Activated CD8-positive, alpha-beta memory T cell treated with anti-CD3 and anti-CD28 coated beads, Interleukin-2, amount 50 U/mL, for 1 hour (primary cell): ENCODE data around the gene LRIG1.

Source experiments
- DNase-seq: peaks from one replicate; pipeline ENCODE4 v3.0.0-alpha.2; 2020; ENCODE audit errors: extremely low read depth

The LRIG1 gene, protein sequence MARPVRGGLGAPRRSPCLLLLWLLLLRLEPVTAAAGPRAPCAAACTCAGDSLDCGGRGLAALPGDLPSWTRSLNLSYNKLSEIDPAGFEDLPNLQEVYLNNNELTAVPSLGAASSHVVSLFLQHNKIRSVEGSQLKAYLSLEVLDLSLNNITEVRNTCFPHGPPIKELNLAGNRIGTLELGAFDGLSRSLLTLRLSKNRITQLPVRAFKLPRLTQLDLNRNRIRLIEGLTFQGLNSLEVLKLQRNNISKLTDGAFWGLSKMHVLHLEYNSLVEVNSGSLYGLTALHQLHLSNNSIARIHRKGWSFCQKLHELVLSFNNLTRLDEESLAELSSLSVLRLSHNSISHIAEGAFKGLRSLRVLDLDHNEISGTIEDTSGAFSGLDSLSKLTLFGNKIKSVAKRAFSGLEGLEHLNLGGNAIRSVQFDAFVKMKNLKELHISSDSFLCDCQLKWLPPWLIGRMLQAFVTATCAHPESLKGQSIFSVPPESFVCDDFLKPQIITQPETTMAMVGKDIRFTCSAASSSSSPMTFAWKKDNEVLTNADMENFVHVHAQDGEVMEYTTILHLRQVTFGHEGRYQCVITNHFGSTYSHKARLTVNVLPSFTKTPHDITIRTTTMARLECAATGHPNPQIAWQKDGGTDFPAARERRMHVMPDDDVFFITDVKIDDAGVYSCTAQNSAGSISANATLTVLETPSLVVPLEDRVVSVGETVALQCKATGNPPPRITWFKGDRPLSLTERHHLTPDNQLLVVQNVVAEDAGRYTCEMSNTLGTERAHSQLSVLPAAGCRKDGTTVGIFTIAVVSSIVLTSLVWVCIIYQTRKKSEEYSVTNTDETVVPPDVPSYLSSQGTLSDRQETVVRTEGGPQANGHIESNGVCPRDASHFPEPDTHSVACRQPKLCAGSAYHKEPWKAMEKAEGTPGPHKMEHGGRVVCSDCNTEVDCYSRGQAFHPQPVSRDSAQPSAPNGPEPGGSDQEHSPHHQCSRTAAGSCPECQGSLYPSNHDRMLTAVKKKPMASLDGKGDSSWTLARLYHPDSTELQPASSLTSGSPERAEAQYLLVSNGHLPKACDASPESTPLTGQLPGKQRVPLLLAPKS

DNA sequence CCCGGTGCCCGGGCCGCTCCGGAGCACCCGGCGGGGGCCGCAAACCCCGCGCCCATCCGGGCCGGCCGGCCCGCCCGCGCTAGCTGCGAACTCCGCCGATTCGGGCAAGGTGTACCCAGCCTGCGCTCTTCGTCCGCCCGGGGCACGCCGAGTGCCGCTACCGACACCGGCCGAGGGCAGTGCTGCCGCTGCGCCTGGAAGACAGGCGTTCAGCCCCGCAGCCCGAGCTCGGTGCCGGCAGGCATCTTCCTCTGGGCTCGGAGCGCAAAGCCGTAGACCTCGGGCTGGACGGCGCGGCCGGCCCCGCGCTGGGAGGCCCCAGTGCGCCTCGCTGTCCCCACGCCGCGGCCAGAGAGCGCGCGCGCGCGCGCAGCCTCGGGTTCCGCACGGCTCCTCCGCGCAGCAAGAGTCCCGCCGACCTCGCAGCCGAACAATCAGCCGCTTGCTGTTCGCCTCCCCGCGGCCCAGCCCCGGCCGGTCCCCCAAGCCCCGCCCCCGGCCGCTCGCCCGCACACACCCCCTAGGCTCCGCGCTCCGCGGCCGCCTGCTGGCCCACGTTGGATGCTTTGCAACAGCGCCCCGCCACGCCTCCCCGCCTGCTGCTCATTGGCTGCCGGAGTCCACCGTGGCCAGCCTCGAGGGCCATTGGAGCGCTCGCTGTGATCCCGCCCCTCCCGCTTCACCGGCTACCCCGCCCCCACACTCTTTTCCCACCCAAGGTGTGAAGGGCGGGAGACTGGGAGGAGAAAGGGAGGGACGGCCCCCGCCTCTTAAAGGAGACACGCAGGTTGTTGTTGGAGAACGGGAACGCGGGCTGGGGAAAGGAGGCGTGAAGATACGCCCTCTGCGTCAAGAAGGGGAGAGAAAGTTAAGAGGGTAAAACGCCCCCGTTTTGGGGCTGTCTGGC is at the start of gene LRIG1:
Gene LRIG1 (minus strand): TSS at position 447 of the 907 bp plus-strand sequence. CDS start 615 bp downstream, outside the sequence.
- DNase-seq = peak; percentile 95

DNA sequence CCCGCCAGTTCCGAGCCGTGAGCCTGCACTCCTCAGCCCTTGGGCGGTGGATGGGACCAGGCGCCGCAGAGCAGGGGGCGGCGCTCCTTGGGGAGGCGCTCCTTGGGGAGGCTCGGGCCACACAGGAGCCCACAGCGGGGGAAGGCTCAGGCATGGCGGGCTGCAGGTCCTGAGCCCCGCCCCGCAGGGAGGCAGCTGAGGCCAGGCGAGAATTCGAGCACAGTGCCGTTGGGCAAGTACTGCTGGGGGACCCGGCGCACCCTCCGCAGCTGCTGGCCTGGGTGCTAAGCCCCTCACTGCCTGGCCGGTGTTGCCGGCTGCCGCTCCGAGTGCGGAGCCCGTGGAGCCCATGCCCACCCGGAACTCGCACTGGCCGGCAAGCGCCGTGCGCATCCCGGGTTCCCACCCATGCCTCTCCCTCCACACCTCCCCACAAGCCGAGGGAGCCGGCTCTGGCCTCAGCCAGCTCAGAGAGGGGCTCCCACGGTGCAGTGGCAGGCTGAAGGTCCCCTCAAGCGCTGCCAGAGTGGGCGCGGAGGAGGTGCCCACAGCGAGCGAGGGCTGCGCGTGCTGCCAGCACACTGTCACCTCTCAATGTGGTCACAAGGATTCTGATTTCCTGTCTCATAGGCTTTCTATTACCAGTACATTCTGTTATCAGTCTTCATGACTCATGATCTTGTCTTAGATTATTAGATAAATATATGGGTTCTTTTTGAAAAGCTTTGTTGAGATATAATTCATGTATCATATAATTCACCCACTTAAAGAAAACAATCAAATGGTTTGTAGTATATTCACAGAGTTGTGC is 44.0 kb upstream of the LRIG1 start:
- no peak for DNase-seq

DNA sequence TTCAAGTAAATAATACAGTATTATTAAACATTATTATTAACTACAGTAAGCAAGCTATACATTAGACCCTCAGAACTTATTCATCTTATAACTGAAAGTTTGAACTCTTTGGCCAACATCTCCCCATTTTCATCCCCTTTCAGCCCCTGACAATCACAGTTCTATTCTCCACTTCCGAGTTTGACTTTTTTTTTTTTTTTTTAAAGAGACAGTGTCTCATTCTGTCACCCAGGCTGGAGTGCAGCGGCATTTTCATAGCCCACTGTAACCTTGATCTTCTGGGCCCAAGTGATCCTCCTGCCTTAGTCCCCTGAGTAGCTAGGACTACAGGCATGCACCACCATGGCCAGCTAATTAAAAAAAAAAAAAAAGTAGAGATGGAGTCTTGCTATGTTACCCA is 41.3 kb upstream of the LRIG1 start:
- no peak for DNase-seq

DNA sequence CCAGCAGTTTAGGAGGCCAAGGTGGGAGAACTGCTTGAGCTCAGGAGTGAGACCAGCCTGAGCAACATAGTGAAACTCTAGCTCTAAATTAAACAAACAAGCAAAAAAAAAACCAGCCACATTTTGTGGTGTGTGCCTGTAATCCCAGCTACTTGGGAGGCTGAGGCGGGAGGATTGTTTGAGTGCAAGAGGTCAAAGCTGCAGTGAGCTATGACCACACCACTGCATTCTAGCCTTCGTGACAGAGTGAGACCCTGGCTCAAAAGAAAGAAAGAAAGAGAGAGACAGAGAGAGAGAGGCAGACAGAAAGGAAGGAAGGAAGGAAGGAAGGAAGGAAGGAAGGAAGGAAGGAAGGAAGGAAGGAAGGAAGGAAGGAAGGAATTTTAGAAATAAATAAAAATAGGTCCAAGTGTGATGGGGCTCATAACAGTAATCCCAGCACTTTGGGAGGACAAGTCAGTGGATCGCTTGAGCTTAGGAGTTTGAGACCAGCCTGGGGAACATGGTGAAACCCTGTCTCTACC is 38.7 kb upstream of the LRIG1 start:
- no peak for DNase-seq

DNA sequence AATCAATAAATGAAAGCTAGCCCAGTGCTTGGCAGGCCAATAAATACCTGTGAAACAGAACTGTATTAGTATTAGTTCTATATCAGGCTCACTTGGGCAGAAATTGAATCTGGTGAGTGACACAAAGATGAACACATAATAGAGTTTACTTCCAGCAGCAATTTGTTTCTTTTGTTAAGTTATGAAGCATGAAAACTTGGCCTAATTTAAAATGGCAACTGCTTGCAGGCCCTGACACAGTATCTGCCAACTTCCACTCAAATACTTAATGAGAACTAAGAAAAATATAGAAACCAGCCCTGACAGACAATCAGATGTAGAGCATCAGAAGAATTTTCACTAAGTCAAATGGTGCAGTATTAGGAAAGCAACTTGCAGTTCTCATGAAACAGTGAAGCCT is 37.6 kb upstream of the LRIG1 start:
- no peak for DNase-seq

DNA sequence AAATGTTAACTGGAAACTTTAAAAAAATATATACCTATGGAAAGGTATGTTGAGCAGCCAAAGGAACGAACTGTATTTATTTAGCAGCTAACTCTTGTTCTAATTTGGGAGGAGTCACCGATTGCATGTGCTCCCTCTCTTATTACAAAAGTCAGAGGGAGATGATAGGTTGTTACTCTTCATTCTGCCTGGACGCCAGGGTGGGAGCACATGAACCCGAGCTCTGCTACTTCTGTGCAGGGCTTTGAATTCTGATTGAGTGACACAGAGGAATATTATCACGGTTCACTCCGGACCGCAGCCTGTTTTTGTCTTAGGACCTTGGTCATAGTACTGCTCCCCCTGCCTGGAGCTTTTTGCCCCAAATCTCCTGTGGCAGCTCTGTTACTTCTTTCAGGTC is 36.9 kb upstream of the LRIG1 start:
- no peak for DNase-seq

DNA sequence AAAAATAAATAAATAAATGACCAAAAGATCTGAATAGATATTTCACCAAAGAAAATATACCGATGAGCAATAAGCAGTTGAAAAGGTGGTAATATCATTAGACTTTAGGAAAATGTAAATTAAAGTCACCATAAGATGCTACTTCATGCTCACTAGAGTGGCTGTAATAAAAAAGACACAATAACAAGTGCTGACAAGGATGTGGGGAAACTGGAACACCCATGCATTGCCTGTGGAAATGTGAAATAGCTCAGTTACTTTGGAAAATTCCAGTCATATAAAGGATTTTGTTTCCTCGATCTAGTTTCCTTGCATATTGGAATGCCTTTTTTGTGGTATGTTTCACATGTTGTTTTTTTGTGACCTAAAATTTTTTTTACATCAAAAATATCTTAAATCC is 36.0 kb upstream of the LRIG1 start:
- no peak for DNase-seq

DNA sequence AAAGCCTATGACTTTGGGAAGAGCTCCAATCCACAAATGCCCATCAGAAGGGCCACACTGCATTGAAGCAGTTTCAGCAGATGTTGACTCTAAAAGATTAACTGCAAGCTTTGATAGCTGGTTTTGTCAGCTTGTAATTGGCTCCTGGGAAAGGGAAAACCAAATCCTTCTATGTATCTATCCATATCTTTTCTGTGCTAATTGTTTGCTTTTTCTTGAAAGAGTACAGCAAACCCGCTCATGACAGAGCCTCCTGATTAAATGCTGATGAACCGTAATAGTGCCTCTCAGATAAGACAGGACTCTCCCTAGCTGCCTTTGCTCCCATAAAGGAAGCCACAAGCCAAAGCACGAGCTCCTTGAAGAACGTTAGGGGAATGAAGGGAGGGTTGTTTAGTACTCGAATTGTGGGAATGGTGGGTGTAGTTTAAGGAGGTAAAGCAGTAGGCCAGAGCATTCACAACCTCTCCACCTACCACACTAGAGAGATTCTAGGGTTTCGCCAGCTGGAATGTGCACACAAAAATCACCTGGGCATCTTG is 33.6 kb upstream of the LRIG1 start:
- no peak for DNase-seq

DNA sequence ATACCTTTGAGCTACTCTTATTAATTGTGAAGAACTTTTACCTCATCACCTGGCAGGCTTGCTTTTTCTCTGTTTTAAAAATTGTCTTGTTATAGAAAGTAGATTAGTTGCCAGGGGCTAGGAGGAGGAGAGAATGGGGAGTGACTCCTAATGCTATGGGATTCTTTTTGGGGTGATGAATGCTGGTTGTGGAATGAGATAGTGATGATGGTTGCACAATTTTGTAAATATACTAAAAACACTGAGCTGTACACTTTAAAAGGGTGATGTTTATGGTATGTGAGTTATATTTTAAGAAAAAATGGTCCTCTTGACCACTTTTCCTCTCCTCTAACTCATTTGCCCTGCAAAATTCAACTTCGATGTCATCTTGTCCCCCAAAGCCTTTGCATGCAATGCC is 31.8 kb upstream of the LRIG1 start:
- DNase-seq = no peak

DNA sequence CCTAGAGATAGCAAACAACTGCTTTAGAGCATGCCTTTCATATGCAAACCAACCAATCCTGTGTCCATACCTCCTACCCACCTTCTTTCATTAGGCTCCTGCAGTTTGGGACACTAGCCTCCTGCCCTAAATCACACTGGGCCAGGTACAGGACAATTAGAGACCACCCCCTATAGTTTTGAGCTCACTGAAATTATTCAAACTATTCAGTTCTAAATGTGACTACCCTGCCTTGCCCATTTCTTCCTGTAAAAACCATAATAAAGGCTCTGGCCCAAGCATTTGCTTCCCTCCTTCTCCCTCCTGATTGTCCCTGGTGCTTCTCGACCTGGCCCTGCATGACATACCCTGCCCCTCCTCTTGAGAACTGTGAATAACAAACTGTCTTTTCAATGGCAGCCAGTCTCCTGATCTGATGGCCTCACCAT is 31.4 kb upstream of the LRIG1 start:
- no peak for DNase-seq

DNA sequence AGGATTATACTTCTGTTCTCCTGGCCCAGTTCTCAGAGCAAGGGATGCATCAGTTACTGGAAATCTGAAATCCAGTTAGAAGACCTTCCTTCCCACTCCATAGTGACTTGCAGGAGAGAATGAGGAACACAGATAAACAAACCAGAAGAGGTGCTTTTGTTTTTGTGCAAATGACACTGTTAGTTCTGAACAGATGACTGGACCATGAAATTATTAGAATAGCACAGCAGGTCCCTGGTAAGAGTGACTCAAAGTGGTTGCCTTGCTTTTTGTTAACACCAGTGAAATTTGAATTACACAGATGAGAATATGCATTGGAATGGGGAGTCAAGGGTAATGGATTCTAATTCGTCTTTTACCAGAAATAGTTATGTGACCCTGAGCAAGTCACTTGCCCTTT is 30.4 kb upstream of the LRIG1 start:
- DNase-seq = no peak

DNA sequence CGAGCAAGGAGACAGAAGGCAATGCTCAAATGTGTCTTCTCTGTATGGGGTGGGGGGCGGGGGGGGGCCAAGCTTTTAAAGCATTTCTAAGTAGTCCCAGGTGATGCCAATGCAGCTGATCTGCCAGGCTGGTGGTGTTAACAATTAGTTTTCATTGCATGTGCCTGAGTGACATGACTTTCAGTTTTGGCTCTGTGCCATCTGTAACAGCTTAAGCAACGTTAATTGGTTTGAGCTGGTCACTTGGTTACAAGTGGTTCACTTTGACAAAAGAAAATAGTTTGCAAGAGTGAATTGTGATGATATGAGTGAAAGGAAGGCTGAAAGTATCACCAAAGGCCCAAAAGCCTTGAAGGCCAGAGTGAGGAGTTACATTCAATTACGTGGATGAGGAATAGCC is 26.4 kb upstream of the LRIG1 start:
- DNase-seq = no peak

DNA sequence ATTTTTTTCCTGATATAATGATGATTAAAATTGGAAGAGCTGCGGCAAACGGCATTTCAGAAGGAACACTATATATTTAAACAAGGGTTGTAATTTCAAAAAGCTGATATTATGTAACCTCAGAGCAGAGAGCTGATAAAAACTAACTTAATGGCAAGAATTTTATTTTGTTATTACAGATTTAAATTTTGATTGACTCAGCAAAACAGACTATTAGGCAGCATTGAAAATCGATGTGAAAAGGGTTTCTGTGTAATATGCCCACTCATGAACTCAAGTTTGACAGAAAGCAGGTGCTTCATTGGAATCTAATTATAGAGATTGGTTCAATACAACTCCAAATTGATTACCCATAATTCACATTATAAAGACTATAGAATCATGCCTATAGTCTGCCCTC is 24.9 kb upstream of the LRIG1 start:
- no peak for DNase-seq

DNA sequence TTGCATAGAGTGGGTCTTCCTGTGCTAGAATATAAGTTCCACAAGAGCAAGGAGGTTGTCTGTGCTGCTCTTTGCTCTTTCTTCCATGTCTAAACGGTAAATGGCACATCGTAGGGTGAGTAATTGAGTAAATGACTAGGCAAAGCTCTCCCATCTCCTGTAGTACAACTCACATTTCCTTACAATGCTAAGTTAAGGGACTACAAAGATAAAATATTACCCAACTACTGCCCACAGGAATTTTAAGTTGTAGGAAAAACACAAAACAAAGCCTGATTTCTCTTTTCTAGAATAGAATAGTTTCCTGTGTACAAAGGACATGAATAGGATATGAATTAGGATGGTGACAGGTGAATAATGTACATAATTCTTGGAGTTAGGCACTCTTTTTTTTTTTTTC is 19.9 kb upstream of the LRIG1 start:
- no peak for DNase-seq

DNA sequence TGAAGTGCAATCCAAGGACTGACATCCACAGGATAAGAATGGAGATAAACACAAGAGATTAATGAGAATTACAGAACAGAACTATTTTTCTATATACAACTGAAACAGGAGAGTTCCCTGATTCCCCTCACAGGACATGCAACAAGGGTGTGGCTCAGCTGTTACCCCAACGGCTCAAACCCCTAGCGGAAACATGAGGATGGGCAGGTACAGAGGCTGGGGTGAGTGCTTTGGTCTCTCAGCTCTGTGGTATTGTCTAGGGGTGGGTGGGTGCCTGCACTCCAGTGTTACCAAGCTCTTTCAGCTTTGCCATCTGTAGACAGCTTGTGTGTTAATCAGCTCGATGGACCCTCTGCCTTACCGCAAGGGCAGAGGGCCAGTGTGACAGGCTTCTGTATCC is 17.8 kb upstream of the LRIG1 start:
- no peak for DNase-seq

DNA sequence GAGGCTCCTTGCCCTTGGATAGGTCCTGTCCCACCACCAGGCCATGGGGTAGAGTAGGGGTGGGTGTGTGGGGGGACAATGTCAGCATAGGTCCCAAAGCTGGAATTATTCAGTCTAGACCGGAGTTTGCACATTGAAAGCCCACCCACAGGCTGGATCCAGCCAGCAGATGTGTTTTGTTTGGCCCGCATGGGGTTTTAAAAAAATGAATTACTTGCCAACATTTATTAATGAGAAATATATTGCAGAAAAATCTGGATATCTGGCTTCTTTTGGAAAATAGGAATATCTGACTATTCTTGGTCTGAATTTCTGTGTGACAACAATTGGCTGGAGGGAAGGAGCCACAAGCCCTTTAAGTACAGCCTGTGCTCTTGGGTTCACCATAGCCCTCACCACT is 17.3 kb upstream of the LRIG1 start:
- DNase-seq = no peak

DNA sequence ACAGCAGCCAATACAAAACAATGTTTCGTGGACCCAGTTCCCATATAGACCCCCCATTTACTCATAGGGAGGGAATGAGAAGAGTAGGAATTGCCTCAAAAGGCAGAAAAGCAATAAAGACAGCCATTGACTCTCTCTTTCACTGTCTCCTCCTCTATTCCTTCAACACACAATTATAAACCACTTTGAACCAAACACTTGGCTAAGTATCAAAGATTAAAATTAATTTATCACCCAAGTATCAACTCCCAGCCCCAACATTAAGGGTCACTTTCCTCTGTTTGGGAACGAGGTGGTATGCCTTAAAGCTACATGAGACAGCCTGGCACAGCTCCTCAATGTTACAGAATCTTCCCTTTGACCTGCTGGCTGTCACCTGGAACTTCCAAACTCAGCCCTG is 16.4 kb upstream of the LRIG1 start:
- no peak for DNase-seq

DNA sequence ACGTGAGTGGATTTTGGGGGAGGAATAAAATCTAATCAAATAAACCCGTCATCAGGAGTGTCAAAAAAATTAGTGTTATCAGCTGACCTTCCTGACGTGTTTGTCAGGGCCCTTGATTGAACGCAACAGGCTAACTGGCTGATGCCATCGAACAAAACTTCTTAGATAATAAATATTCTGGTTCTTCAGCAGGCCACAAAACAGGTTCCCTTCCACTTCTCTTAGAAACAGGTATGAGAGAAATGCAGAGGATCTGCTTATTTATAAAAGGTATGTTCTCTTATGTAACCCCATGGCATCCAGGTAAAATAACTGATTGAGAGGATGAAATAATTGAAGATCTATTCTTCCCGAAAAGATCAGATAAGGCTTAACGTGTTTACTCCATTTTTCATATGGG is 7.6 kb upstream of the LRIG1 start:
- DNase-seq = no peak

DNA sequence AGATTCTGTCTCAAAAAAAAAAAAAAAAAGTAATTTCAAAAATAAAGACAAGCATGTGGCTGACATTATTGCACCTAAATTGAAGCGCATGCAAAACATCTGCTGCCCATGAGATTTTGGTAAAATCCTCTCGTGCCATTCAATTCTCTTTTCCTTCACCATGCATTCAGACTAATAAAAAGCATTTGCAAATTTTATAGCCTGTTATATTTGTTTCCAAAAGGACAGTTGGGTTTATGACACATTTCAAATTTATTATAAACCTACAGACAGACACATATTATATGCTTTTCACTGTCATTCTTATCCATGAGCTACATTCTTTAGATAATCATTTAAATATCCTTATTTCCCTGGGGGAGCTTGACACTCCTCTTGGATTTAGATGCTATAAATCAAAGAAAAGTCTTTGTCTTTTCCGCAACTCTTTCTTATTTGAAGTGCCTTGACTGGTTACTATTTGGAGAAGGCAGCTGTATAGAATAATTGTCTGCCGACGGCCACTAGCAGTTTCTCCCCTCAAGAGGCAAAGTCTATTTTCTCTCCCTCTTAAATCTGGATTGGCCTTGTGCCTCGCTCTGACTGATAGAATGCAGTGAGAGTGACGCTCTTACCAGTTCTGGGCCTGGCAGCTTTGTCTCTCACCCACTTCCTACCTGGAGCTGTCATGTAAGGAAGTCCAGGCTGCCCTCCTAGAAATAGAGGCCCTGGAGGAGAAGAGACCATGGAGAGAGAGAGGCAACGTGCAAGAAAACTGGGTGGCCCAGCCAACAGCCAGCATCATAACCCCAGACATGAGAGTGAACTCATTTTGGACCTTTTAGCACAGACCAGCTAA is 6.8 kb upstream of the LRIG1 start:
- DNase-seq = no peak
